NCI-H2107 treated with DMSO at 0.1 percent for 48 hours (cell line): ENCODE results near the gene NTNG1.
"Not testable (repeated sequence)": the region's sequence is repeated elsewhere in the genome, so short reads cannot be mapped to it uniquely, and the experiment has no call there.

Source experiments
- DNase-seq: peaks from one replicate; lab custom pipeline; 2025; ENCODE audit not compliant: unreplicated experiment; lab: John Stamatoyannopoulos, UW

Gene NTNG1

GRCh38 chr1:107196973-107197562 is 56.2 kb downstream of the NTNG1 start:
- peak; percentile 1 for DNase-seq

- DNase-seq = no peak
Observed at GRCh38 chr1:107198561-107198960, 57.7 kb downstream of the NTNG1 start.

- no peak for DNase-seq
Observed at GRCh38 chr1:107200631-107201030, 59.8 kb downstream of the NTNG1 start.

GRCh38 chr1:107202007-107202406 is 61.2 kb downstream of the NTNG1 start:
- DNase-seq = no peak

- DNase-seq = no peak
Observed at GRCh38 chr1:107213225-107213624, 72.4 kb downstream of the NTNG1 start.

GRCh38 chr1:107220036-107220435 is 79.2 kb downstream of the NTNG1 start:
- no peak for DNase-seq

- no peak for DNase-seq
Observed at GRCh38 chr1:107225706-107226105, 84.9 kb downstream of the NTNG1 start.

DNA sequence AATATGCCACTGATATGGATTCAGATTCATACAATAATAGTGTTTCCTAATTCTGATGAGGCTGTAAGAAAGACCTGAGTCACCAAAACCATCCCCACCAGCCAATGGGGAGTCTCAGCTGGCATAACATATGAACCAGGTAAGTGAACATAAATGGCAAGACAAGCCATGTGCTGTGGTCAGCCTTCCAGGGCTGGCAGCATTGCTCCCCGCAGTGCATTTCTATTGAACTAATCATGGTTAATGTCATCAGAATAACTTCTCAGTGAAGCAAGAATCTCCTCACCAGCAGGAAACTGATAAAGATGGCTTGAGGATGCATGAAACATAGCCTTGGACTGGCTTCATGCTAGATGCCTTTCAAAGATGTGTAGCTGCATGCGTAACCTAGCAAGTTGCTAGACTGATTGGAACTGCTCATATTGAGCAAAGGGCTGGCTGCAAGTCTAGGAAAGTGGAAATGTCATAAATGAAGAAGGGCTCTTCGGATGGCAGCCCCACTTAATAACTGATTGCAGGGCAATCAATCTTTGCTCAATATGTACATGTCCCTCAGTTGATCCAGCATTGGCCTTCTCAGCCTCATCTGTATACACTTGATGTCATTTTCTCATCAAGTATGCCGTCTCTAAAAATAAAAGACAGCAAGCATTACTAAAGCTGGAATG is 88.0 kb downstream of the NTNG1 start:
- DNase-seq = no peak

DNA sequence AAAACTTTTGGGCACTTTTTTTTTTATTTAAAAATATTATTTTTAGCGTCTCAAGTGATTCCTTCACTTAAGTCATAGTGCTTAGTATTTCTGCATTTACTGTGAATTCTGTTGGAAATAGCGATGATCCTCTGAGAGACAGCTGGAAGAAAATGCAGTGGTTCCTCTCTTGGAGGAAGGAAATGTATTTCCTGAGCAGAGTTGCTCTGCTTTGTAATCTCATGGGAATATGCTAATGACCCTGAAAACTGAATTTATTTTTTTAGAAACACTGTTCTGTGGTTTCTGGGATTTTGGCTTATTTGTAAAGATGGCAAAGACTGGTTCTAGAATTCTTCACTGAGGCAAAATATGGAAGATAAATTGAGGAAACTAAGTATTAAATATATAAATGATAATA is 88.9 kb downstream of the NTNG1 start:
- DNase-seq = no peak

DNA sequence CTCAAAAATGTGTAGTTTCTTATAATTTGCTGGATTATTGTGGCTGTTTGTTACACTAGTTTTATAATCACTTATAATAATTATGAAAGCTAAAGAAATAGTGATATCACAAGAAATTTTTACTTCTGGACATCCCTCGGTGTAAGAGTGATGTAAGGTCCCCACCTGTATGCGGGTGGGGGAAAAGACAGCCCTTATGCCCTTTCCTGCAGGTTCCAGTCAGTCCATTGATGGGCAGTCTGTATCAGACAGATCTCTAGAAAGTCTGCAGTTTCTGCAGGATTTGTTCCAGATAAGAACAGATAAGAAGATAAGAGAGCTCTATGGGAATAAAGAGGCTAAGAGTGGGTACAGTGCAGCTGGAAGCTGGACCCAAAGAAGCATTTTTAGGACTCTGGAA is 89.3 kb downstream of the NTNG1 start:
- no peak for DNase-seq

GRCh38 chr1:107231291-107231690 is 90.5 kb downstream of the NTNG1 start:
- no peak for DNase-seq

GRCh38 chr1:107232426-107232825 is 91.6 kb downstream of the NTNG1 start:
- DNase-seq = no peak

DNA sequence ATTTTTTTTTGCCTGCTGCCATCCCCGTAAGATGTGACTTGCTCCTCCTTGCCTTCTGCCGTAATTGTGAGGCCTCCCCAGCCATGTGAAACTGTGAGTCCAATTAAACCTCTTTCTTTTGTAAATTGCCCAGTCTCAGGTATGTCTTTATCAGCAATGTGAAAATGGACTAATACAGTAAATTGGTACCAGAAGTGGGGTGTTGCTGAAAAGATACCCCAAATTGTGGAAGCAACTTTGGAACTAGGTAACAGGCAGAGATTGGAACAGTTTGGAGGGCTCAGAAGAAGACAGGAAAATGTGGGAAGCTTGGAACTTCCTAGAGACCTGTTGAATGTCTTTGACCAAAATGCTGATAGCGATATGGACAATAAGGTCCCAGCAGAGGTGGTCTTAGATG is 95.9 kb downstream of the NTNG1 start:
- not testable (repeated sequence) for DNase-seq

GRCh38 chr1:107243461-107243860 is 102.6 kb downstream of the NTNG1 start:
- no peak for DNase-seq

GRCh38 chr1:107244709-107245500 is 104.1 kb downstream of the NTNG1 start:
- no peak for DNase-seq

DNA sequence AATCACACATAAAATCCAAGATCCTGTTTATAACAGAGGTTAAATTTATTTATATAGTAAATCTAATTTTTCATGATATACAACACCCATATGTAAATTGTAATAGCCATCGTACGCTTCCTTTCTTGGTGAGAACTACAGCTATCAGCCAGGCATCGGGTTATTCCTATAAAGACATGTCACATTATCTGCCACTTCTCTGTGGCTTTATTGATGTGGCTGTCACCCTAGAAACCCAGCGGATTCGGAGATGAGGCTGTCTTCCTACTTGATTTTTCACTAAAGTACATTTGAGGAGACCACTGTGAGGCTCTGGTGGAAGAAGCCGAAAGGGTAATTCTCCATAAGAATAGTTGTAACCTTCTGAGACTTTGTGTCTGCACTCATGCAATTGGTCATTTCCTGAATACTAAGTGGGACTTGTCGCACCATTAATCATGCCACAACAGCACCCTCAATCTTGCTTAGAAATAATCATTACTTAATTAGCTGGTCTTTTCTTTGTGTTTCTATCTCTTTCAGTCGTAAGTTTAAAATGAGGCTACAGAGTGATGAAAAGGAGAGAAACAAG is 106.0 kb downstream of the NTNG1 start:
- no peak for DNase-seq

- no peak for DNase-seq
Observed at GRCh38 chr1:107247679-107248078, 106.8 kb downstream of the NTNG1 start.

- DNase-seq = no peak
Observed at GRCh38 chr1:107250169-107250568, 109.3 kb downstream of the NTNG1 start.

DNA sequence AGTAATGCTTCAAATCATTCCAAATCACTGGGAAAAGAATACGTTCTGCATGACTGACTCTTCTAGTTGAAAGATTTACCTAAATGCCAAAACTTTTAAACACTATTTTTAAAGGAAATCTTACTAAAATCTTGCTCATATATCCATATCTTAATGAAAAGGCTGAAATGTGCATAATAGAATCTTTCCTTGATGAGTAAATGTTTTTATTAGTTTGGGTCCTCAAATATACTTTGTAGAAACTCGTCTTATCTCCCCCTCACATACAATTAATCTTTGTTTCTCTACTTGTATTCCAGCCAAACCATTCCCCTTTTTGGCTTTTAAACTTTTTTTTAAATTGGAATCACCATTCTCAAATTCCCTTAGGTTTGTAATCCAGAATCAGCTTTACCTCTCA is 110.2 kb downstream of the NTNG1 start:
- no peak for DNase-seq

DNA sequence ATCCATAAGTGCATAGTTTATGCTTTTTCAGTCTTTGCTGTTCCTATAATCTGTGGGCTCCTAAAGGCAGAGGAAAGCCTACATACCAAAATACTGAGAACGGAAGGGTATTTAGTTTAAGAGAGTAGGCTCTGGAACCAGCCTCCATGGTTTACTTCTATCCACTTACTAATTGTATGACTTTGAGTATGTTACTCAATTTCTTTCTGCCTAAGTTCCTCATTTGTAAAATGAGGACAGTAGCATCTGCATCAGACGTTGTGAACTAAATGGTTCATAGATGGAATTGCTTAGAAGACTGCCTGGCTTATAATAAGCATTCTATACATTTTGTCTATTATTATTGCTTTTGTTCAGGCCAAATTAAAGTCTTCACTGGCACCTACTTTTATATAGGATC is 111.0 kb downstream of the NTNG1 start:
- no peak for DNase-seq

GRCh38 chr1:107252271-107252670 is 111.4 kb downstream of the NTNG1 start:
- no peak for DNase-seq

DNA sequence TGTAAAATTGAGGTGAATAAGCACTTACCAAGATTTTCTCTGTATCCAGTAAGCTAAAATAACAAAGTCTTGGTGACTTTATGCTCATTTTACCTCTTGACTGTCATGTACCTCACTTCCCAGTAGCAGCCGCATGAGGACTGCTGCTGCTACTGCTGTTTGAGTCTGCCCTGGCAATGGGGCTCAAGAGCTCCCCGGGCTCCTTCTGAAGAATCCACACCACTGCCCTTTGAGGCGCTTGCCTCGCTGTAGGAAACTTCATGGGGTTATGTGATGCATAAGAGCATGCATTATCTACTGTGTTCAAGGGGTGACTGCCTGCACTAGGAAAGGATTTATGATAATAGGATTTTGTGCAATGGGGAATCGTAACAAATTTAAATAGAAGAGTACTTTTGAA is 113.5 kb downstream of the NTNG1 start:
- no peak for DNase-seq
